Liver (tissue), 3 donors: ENCODE data around the gene NT5M.

ENCODE experiments used
- ATF3 ChIP-seq: IDR thresholded peaks from 2 replicates; pipeline ENCODE4 v1.6.1; 2016; ENCODE audit warnings: antibody characterized with exemption
- CTCF ChIP-seq: fragments of 150-350 bp; IDR thresholded peaks from 2 replicates; pipeline ENCODE4 v1.5.1; 2017; ENCODE audit warnings: improper control_type of control experiment, low read depth, low read length; ENCODE audit not compliant: missing input control
- FOXA1 ChIP-seq: IDR thresholded peaks from 2 replicates; pipeline ENCODE4 v1.6.1; 2016; ENCODE audit warnings: antibody characterized with exemption
- HNF4A ChIP-seq, 2 donors: conservative IDR thresholded peaks; 2 replicates each; pipeline ENCODE4 v1.6.1; 2016; ENCODE audit warnings: antibody characterized with exemption in 2 of 2, mild to moderate bottlenecking in 2 of 2
- JUND ChIP-seq, 2 donors: IDR thresholded peaks; 2 replicates each; pipeline ENCODE4 v1.6.1; 2016; ENCODE audit warnings: antibody characterized with exemption in 2 of 2
- MAX ChIP-seq: IDR thresholded peaks from 2 replicates; pipeline ENCODE4 v1.6.1; 2016; ENCODE audit warnings: antibody characterized with exemption
- RAD21 ChIP-seq, 2 donors: IDR thresholded peaks; 2 replicates each; pipeline ENCODE4 v1.6.1; 2016; ENCODE audit warnings: antibody characterized with exemption in 2 of 2, mild to moderate bottlenecking in 2 of 2
- REST ChIP-seq: IDR thresholded peaks from 2 replicates; pipeline ENCODE4 v1.6.1; 2016; ENCODE audit warnings: antibody characterized with exemption, mild to moderate bottlenecking
- SP1 ChIP-seq: IDR thresholded peaks from 2 replicates; pipeline ENCODE4 v1.6.1; 2018; ENCODE audit warnings: antibody characterized with exemption, mild to moderate bottlenecking
- TAF1 ChIP-seq: conservative IDR thresholded peaks from 2 replicates; pipeline ENCODE4 v1.6.1; 2016; ENCODE audit warnings: antibody characterized with exemption, mild to moderate bottlenecking
- YY1 ChIP-seq: IDR thresholded peaks from 2 replicates; pipeline ENCODE4 v1.6.1; 2016; ENCODE audit warnings: antibody characterized with exemption, mild to moderate bottlenecking
- donor health status: healthy.
- donor health status: healthy.

GRCh38 chr17:17382065-17382459 lies 78.9 kb downstream of the NT5M start:
- TF ChIP-seq CTCF (no peak), HNF4A (conservative IDR thresholded peaks at IDR 0.05) (no peak), YY1 (no peak), ATF3 (no peak), JUND (IDR thresholded peaks at IDR 0.05) (no peak), MAX (no peak), REST (no peak), TAF1 (no peak), RAD21 (IDR thresholded peaks at IDR 0.05) (no peak), FOXA1 (no peak), SP1 (no peak)
